ENCODE results near the gene STAG1.

GRCh38 chr3:136790786-136791185 lies 38.6 kb upstream of the STAG1 start:
- TF ChIP-seq CTCF (IDR thresholded peaks at IDR 0.05) (no peak), EP300 (IDR thresholded peaks at IDR 0.05) (no peak)

All from tibial nerve (tissue), 4 donors.